Neural crest cell (in vitro differentiated cells): ENCODE measurements around the gene FEM1B. TPM values are rescaled to one million over a fixed set of nuclear protein-coding genes. Genes with fewer than 3 reads are reported as not detected.

Experiments used
- DNase-seq: peaks from one replicate; pipeline ENCODE4 v3.0.0; 2021; ENCODE audit warnings: low read depth, mixed read lengths, low spot score
- H3K27ac Mint-ChIP-seq: one replicate; pipeline ENCODE4 v1.8.0; 2021; ENCODE audit warnings: mild to moderate bottlenecking, mixed read lengths; ENCODE audit not compliant: unreplicated experiment
- H3K27me3 Mint-ChIP-seq: 2 replicates; pipeline ENCODE4 v1.8.0; 2021; ENCODE audit warnings: low read depth, mild to moderate bottlenecking, mixed read lengths
- H3K36me3 Mint-ChIP-seq: 2 replicates; pipeline ENCODE4 v1.8.0; 2021; ENCODE audit warnings: low read depth, mild to moderate bottlenecking, mixed read lengths
- H3K4me1 Mint-ChIP-seq: 2 replicates; pipeline ENCODE4 v1.8.0; 2021; ENCODE audit warnings: mixed read lengths
- H3K4me3 Mint-ChIP-seq: one replicate; pipeline ENCODE4 v1.8.0; 2021; ENCODE audit warnings: mild to moderate bottlenecking, mixed read lengths
- H3K9me3 Mint-ChIP-seq: 2 replicates; pipeline ENCODE4 v1.8.0; 2021; ENCODE audit warnings: mixed read lengths
- CTCF ChIP-seq: fragments of 200-600 bp; sonication (generic); conservative IDR thresholded peaks from 2 replicates; pipeline ENCODE4 v1.5.0; 2021; ENCODE audit warnings: antibody characterized with exemption, mild to moderate bottlenecking
- total RNA-seq: library from RNA; stranded (reverse); gene quantifications from 2 replicates; pipeline ENCODE4 v1.2.1, GENCODE V29; 2021

FEM1B gene
- total RNA-seq, 1 donor from 2014 or later: 61.4 TPM

GRCh38 chr15:68295014-68295805, 17.7 kb downstream of the FEM1B start:
- DNase-seq: no peak
- no peak for TF ChIP-seq CTCF
- Mint-ChIP-seq H3K36me3 (peaks cover 6% of the 10 kb centered on the region), H3K4me3 (no peak overlapping the region), H3K27ac (no peak overlapping the region), H3K4me1 (peaks cover 5% of the 10 kb centered on the region), H3K27me3 (no peaks in the 10 kb centered on the region), H3K9me3 (no peaks in the 10 kb centered on the region)

- no peaks in the 10 kb centered on the region for H3K27me3 Mint-ChIP-seq
- no peaks in the 10 kb centered on the region for H3K9me3 Mint-ChIP-seq
- no peak overlapping the region for H3K27ac Mint-ChIP-seq
- no peak for TF ChIP-seq CTCF
- peaks cover 3% of the 10 kb centered on the region for H3K36me3 Mint-ChIP-seq
- no peak for DNase-seq
- H3K4me3 Mint-ChIP-seq: no peak overlapping the region
- H3K4me1 Mint-ChIP-seq: peaks cover 5% of the 10 kb centered on the region
Measured at GRCh38 chr15:68298336-68298735, 20.8 kb downstream of the FEM1B start.

- Mint-ChIP-seq H3K27ac (no peak overlapping the region), H3K9me3 (no peaks in the 10 kb centered on the region), H3K4me3 (no peak overlapping the region), H3K27me3 (no peaks in the 10 kb centered on the region), H3K36me3 (peaks cover 3% of the 10 kb centered on the region), H3K4me1 (peaks cover 5% of the 10 kb centered on the region)
- no peak for TF ChIP-seq CTCF
- DNase-seq: no peak
Measured at GRCh38 chr15:68298882-68299381, 21.4 kb downstream of the FEM1B start.

GRCh38 chr15:68299436-68299835, 21.9 kb downstream of the FEM1B start:
- Mint-ChIP-seq H3K9me3 (no peaks in the 10 kb centered on the region), H3K27ac (no peak overlapping the region), H3K36me3 (peaks cover 3% of the 10 kb centered on the region), H3K27me3 (no peaks in the 10 kb centered on the region), H3K4me3 (no peak overlapping the region), H3K4me1 (peaks cover 6% of the 10 kb centered on the region)
- TF ChIP-seq CTCF: no peak
- no peak for DNase-seq

GRCh38 chr15:68300115-68300940, 22.8 kb downstream of the FEM1B start:
- Mint-ChIP-seq H3K27ac (no peak overlapping the region), H3K9me3 (no peaks in the 10 kb centered on the region), H3K4me3 (no peak overlapping the region), H3K4me1 (peaks cover 7% of the 10 kb centered on the region), H3K27me3 (no peaks in the 10 kb centered on the region), H3K36me3 (peaks cover 3% of the 10 kb centered on the region)
- no peak for TF ChIP-seq CTCF
- DNase-seq: no peak
